Measurements from ENCODE around the gene ZNG1F.
"Not testable (repeated sequence)": the region's sequence is repeated elsewhere in the genome, so short reads cannot be mapped to it uniquely, and the experiment has no call there.

GRCh38 chr9:41109253-41109652 lies 79.9 kb downstream of the ZNG1F start:
- not testable (repeated sequence) for TF ChIP-seq CTCF (IDR thresholded peaks at IDR 0.05; ENCODE audit: poor library complexity, severe bottlenecking); SMC3 (conservative IDR thresholded peaks at IDR 0.05; ENCODE audit: poor library complexity); TAF1 (IDR thresholded peaks at IDR 0.05; ENCODE audit: low read depth); EZH2 (IDR thresholded peaks at IDR 0.05; ENCODE audit: borderline replicate concordance, insufficient read depth, low read length, poor library complexity, severe bottlenecking); MXI1 (conservative IDR thresholded peaks at IDR 0.05; ENCODE audit: poor library complexity, severe bottlenecking); EP300 (conservative IDR thresholded peaks at IDR 0.05; ENCODE audit: poor library complexity, severe bottlenecking)

Data from neural cell (in vitro differentiated cells).